Measurements from ENCODE around the gene NRXN3.
A peak's percentile ranks its signal among the peaks of the same experiment; 100 is the strongest.

Gene NRXN3

DNA sequence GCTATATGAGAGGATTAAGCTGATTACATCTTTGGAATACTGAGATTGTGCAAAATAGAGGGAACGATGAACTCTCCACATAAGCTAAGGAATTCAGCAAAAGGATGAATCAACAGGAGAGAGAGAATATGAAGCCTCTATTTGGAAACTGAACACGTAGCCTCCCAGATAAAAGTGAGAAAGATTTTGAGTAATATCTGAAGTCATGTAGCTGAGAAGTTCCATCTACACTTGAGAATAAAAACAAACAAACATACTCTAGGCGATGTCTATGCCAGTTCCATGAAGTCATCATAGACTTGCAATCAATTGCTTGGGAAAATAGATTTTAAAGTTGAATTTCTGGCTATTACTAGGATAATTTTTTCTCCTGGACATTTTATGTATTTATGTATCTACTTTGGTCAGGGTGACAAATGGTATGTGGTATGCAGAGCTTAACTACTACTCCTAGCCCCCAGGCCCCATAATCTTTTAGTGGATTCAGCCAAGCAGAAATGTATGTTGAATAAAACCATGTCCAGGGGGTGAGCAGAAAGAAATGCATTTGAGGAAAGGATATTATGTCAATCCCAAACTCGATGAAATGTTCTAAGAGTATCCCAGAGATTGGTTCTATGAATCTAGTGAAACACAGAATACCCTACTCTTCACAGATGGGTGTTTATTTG is 1413.7 kb downstream of the NRXN3 start:
- DNase-seq (ENCODE audit: extremely low read depth, low read depth), result no peak
- TF ChIP-seq CTCF (IDR thresholded peaks at IDR 0.05; ENCODE audit: low read depth, low read length), result no peak

- TF ChIP-seq CTCF (IDR thresholded peaks at IDR 0.05; ENCODE audit: low read depth, low read length), result peak; percentile 41
- peak; percentile 39 for DNase-seq (ENCODE audit: extremely low read depth, low read depth)
Observed at GRCh38 chr14:79584679-79585078, 1414.5 kb downstream of the NRXN3 start.

DNA sequence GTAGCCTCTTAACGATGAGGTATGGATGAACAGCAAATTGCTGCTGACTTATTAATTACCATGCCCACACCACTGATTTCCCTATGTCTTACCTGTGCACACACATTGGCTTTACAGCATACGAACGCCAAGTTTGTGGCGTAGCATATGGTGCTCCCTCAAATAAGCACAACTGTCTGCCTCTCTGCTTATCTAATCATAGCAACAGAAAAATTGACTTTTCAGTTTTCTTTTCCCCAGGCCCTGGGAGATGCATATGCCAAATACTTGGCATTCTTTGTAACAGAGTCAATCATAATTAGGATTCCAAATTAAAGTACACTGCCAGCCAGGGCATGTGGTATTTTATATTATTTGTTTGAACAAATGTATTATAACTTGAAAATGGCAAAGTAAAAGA is 1415.7 kb downstream of the NRXN3 start:
- TF ChIP-seq CTCF (IDR thresholded peaks at IDR 0.05; ENCODE audit: low read depth, low read length), result no peak
- no peak for DNase-seq (ENCODE audit: extremely low read depth, low read depth)

- no peak for TF ChIP-seq CTCF (IDR thresholded peaks at IDR 0.05; ENCODE audit: low read depth, low read length)
Observed at GRCh38 chr14:79586416-79586815, 1416.2 kb downstream of the NRXN3 start.

GRCh38 chr14:79586989-79587598 is 1416.9 kb downstream of the NRXN3 start:
- TF ChIP-seq CTCF (IDR thresholded peaks at IDR 0.05; ENCODE audit: low read depth, low read length), result no peak
- no peak for DNase-seq (ENCODE audit: extremely low read depth, low read depth)

More at GRCh38 chr14:79586416-79586815, 1416.2 kb downstream of the NRXN3 start:
- no peak for DNase-seq (ENCODE audit: extremely low read depth, low read depth)

GRCh38 chr14:79587875-79588274 is 1417.7 kb downstream of the NRXN3 start:
- DNase-seq (ENCODE audit: extremely low read depth, low read depth), result no peak
- no peak for TF ChIP-seq CTCF (IDR thresholded peaks at IDR 0.05; ENCODE audit: low read depth, low read length)

DNA sequence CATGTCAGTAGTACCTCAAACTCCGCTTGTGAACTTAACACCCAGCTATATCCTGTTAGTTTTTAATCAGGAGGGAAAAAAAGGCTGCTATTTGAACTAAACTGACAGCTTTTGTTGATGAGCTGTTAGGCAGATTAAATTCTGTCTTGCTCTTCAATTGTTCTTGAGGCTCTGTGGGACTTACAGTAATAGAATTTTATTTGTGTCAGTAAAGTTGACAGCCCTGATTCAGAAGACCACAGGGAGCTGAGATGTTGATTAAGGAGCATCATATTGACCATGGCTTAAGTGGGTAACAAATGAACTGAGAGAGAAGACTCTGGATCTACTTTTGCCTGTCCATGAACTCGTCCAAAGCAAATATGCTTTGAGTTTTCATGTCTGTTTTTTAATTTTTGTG is 1418.2 kb downstream of the NRXN3 start:
- no peak for DNase-seq (ENCODE audit: extremely low read depth, low read depth)
- no peak for TF ChIP-seq CTCF (IDR thresholded peaks at IDR 0.05; ENCODE audit: low read depth, low read length)
